GM12891 (cell line): Measurements from ENCODE around the gene NSFL1C.
"Not testable (repeated sequence)": the region's sequence is repeated elsewhere in the genome, so short reads cannot be mapped to it uniquely, and the experiment has no call there.

Source experiments
- DNase-seq: peaks from one replicate; pipeline ENCODE4 v3.0.0; 2011; ENCODE audit warnings: low spot score; ENCODE audit not compliant: insufficient read length
- FAIRE-seq: peaks from 2 replicates; lab custom pipeline; 2011; peaks lifted over from hg19 to GRCh38; lab: Jason Lieb, UNC
- PAX5 ChIP-seq: IDR thresholded peaks from 2 replicates; pipeline ENCODE4 v1.6.1; 2011; ENCODE audit warnings: low read length, moderate library complexity, mild to moderate bottlenecking; ENCODE audit not compliant: insufficient read depth, severe bottlenecking
- POLR2A ChIP-seq: IDR thresholded peaks from 2 replicates; pipeline ENCODE4 v1.6.1; 2011; ENCODE audit warnings: low read depth, low read length, control low read depth
- POLR2AphosphoS5 ChIP-seq: IDR thresholded peaks from 2 replicates; pipeline ENCODE4 v1.6.1; 2011; ENCODE audit warnings: low read depth, low read length, control low read depth
- POU2F2 ChIP-seq: IDR thresholded peaks from 2 replicates; pipeline ENCODE4 v1.6.1; 2011; ENCODE audit warnings: low read depth, mild to moderate bottlenecking, control low read depth, low read length, moderate library complexity
- SPI1 ChIP-seq: IDR thresholded peaks from 2 replicates; pipeline ENCODE4 v1.6.1; 2011; ENCODE audit warnings: low read depth, low read length, control low read depth
- TAF1 ChIP-seq: IDR thresholded peaks from 2 replicates; pipeline ENCODE4 v1.6.1; 2011; ENCODE audit warnings: low read depth, low read length, control low read depth

The NSFL1C gene

DNA sequence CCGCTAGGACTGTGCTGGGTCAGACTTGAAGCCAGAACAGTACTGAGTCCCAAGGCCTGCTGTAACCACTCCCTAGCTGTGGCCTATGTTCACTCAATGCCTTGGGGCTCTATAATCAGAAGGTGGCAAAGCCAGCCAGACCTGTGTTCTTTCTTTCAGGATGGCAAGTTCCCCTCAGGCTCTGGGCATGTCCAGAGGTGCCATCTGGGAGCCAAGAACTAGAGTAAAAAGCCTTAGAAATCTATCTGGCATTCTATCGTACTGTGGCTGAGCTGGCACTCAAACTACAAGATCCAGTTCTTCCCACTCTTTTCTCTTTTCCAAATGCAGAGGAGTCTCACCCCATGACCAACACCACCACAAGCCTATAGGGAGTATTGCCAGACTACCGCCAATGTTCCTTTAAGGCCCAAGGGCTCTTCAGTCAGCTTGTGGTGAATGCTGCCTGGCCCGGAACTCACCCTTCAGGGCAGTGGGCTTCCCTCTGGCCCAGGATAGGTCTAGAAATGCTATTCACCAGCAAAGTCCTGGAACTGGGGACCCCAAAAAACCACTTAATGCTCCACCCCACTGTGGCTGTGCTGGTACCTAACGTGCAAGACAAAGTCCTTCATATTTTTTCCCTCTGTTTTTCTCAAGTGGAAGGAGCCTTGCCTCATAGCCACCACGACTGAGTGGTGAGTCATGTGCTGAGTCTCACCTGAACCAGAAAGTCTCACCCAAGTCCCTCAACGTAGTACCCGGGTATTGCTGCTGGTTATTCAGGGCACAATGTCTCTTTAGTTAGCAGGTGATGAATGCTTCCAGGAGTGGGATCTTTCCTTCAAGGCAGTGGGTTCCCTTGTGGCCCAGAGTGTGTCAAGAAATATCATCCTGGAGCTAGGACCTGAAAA, 33.1 kb upstream of the NSFL1C start:
- TF ChIP-seq POLR2AphosphoS5 = no peak
- TF ChIP-seq SPI1 = no peak
- TF ChIP-seq POU2F2 = no peak
- TF ChIP-seq POLR2A = no peak
- no peak for TF ChIP-seq PAX5
- no peak for TF ChIP-seq TAF1
- no peak for DNase-seq
- FAIRE-seq = no peak

DNA sequence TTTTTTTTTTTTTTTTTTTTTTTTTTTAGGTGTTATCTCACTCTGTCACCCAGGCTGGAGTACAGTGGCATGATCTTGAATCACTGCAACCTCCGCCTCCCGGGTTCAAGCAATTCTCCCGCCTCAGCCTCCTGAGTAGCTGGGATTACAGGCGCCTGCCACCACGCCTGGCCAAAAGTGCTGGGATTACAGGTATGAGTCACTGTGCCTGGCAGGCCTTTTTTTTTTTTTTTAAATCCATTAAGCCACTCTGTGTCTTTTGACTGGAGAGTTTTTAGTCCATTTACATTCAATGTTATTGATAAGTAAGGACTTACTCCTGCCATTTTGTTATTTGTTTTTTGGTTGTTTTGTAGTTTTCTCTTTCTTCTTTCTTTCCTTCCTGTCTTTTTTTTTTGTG, 30.7 kb upstream of the NSFL1C start:
- DNase-seq, FAIRE-seq: not testable (repeated sequence)

DNA sequence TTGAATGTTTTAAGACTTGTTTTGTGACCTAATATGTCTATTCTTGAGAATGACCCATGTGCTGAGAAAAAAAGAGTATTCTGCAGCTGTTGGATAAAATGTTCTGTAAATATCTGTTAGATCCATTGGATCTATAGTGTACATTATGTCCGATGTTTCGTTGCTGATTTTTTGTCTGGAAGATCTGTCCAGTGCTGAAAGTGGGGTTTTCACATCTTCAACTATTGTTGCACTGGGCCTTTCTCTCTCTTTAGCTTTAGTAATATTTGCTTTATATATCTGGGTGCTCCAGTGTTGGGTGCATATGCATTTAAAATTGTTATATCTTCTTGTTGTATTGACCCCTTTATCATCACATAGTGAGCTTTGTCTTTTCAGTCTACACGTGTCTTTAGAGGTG, 30.3 kb upstream of the NSFL1C start:
- TF ChIP-seq SPI1 = no peak
- TF ChIP-seq TAF1 = no peak
- TF ChIP-seq POLR2A = no peak
- no peak for TF ChIP-seq POLR2AphosphoS5
- no peak for TF ChIP-seq POU2F2
- TF ChIP-seq PAX5 = no peak
- no peak for DNase-seq
- no peak for FAIRE-seq

DNA sequence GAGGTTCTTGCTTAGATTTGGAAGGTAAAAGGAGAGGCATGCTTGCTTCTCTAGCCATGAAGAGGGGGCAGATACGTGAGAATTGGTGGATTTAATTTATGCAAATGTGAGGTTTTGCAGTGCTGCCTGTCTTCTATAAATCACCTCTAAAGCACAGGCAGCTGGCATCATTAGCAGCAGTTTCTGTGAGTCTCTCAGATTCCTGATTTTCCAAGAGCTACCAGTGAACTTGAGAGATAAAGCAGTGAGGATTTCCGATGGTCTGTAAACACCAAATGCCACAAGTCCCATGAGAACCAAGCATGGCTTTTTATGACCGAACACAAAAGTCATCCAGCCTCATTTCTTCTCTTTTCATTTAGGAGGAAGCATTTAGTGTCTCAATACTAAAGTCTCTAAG, 27.8 kb upstream of the NSFL1C start:
- FAIRE-seq (no peak), DNase-seq (no peak)
- no peak for TF ChIP-seq POLR2AphosphoS5
- TF ChIP-seq SPI1 = no peak
- TF ChIP-seq PAX5 = no peak
- no peak for TF ChIP-seq POU2F2

DNA sequence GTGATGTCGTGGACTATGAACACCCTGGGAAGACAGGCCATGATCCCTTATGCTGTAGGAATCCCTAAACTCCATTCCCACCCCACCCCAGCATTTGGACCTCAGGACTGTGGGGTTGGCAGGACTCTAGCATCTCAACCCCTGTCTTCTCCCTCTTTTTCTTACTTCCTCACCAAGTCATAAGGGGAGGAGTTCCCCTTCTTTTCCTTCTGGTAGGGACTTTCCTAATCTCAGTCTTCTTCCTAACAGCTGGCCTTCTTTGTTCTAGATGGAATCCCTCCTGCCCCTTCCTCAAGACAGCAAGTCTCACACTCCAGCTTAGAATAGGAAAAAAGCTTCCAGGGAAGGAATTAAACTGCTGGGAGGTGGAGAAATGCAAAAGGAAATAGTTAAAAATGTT, 26.9 kb upstream of the NSFL1C start:
- no peak for DNase-seq
- FAIRE-seq = no peak
- no peak for TF ChIP-seq POLR2AphosphoS5
- no peak for TF ChIP-seq POU2F2
- no peak for TF ChIP-seq POLR2A
- TF ChIP-seq TAF1 = no peak

DNA sequence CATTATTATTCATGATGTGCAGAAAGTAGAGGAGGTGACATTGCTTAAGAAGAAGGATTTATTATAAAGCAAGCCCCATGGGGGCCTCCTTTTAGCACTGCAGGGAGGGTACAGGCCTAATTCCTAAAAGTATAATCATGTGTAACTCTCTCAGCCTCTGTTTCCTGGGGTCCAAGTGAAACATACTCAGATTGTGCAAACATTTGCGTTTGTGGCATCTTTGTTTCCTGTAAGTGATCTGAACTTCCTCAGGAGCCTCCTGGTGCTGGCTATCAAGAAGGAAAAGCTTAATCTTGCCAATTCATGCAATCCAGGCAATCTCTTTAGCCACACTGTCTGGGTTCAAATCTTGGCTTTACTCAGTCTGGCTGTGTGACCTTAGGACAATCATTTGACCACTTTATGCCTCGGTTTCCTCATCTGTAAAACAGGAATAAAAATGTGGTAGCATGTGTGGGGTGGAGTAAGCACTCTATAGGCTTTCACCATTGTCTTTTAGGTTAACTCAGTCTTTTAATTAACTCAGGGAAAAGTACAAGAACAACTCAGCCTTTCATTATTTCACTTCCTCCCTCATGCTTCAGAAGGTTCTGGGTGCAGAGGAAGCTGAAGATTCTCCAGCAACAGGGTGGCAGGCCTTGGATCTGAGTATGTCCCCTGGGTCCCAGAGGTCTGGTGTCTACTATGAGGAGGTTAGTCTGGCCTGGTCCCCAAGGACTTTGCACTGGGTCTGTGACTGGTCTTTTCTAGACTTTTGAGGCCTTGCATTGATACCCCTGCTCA, 25.4 kb upstream of the NSFL1C start:
- TF ChIP-seq SPI1 (peak; percentile 75), TAF1 (no peak)
- no peak for FAIRE-seq

DNA sequence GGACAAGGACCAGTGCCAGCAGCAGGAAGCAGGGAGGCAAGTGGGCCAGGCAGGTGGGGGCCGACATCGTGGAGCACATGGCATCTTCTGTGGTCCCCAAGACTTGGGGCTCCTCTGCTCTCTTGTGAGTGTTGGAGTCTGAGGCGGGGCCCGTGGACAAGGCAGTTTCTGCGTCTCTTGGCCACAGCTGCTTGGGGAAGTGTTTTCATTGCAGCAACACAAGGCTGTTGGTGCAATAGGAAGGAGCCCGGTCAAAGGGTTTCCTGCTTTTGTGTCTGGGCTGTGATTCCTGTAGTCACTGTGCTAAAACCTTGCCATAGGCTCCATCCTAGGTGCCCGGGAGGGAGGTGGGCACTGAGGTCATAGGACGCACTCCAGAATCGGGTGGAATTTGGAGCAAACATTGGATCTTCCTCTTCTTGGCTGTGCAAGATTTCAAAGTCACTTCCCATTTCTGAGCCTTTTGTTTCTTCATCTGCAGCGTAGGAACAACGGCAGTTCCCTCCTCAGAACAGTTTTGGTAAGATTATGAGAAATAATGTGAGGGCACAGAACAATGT, 24.7 kb upstream of the NSFL1C start, which contains the start of gene SIRPB2:
Gene SIRPB2, minus strand, starts transcription at position 140 of the 560 bp plus-strand sequence. Its CDS starts 61 bp downstream, at position 79.
- TF ChIP-seq POLR2AphosphoS5 (no peak), TAF1 (no peak), POLR2A (no peak), SPI1 (no peak), PAX5 (no peak), POU2F2 (no peak)
- no peak for FAIRE-seq
- DNase-seq = no peak

More for the DNA sequence above, 25.4 kb upstream of the NSFL1C start:
- DNase-seq = no peak

DNA sequence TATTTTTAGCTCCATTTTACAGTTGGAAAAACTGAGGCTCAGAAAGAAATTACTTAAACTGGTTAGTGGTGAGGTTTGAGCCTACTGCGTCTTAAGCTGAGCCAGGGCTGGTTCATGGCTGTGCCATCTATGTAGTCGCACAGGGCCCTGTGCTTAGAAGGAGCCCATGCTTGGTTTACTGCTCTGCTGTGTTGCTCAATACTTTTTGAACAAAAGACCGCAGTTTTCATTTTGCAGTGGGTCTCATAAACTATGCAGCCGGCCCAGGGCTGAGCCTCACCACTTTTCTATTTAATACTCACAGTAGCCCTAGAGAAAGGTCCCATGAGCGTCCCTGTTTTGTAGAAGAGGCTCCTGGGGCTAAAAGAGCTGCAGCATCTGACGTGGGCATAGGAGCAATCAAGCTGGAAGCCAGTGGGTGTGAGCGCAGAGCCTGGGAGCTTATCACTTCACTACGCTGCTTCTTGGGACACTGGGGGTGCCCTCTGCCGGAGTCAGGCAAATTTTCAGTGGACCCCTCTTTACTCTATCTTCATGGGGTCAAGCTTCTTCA, 24.1 kb upstream of the NSFL1C start:
- no peak for DNase-seq
- TF ChIP-seq POU2F2 (no peak), TAF1 (no peak), POLR2AphosphoS5 (no peak), SPI1 (no peak), PAX5 (no peak), POLR2A (no peak)
- FAIRE-seq = no peak

DNA sequence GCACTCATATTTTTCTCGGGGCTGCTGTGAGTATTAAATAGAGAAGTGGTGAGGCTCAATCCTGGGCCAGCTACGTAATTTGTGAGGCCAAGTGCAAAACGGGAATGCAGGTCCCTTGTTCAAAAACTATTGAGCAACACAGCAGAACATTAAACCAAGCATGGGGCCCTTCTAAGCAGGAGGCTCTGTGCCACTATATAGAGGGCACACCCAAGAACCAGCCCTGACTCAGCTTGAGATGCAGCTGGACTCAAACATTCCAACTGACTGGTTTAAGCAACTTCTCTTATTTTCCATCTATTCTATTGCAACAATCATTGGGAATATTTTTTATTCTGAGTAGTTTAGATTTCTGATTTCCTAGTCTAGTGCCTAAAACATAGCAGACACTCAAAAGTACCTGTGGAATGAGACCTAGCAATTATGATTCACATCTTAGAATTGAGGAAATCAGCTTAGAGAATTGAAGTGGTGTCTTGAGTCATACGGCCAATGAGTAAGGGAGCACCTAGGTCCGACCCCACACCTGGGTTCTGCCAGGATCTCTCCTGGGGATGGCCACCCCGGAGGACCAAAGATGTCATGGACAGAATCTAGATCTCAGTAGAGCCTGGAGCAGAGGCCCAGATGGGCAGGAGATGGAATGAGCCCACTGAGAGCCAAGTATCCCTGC, 23.3 kb upstream of the NSFL1C start:
- FAIRE-seq = no peak
- no peak for DNase-seq
- TF ChIP-seq POLR2AphosphoS5 (no peak), SPI1 (no peak), TAF1 (no peak), POLR2A (no peak), PAX5 (no peak), POU2F2 (no peak)
